SIG-M5 treated with dmso at 0.1 percent for 504 hours (cell line): ENCODE data around the gene GAB2.

Source experiments
- DNase-seq: peaks from one replicate; lab custom pipeline; 2025; ENCODE audit not compliant: unreplicated experiment; lab: John Stamatoyannopoulos, UW

GAB2 gene

DNA sequence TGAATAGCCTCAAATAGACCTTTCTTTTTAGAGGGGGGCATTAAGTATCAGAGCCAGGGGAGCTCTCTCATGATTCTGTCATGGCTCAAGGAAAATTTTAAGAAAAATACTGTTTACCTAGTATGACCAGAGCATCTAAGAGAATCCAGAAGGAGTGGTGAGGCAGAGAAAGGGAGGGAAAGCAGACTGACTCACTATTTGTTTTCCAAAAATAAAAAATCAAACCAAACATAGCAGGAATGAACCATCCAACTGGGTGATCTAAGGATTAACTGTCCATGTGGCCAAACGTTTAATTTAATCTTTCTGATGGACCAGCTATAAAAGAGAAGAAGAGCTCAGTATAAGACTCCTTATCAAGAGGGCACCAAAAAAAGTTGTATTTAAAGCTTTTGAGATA, 70.8 kb downstream of the GAB2 start:
- DNase-seq: no peak

DNA sequence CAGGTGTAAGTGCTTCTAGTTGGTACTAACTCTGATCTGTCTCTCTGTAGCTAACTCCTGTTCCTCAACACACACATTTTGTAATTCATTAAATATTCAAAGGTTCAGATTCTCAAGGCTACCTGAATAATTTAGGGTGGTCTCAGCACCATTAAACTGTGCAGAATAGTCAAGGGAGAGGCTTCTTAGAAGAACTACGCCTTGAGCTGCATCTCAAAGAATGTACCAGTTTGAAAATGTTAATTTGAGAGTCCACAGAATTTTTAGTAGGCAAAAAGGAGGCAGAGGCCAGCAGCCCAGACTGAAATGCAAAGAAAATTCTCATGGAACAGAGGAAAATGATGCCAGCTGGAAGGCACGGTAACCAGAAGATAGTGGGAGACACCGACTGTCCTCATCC, 72.2 kb downstream of the GAB2 start:
- no peak for DNase-seq

DNA sequence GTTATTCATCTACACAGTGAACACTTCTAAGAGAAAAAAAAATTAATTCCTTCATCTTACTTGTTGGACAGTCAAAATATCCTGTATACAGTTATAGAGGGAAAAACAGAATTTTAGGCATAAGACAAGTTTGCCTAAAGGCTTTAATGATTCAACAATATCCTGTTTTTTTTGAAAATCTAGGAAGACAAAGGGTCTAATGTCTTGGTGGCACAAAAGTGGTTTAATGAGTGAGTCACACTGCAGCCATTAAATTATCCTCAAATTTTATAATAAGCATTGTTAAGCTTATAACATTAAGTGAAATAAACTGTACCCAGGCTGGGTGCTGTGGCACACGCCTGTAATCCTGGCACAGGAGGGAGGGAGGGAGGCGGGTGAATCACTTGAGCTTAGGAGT, 72.9 kb downstream of the GAB2 start:
- no peak for DNase-seq

DNA sequence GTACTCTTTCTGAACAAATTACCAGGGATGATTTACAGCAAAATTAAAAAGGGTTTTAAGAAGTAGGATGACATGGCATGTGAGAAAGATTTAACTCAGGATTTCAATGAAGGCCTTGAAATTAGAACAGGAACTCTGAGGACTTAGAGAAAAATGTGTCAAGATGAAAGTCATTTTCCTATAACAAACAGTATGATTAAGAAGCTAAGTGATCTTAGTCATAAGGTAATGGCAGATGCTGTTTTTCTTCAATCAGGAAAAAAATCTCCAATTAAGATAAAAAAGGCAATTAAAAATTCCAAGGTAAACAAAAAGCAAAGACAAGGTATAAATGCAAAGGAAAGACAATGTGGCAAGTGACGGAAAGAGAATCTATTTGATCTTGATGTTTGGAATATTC, 73.5 kb downstream of the GAB2 start:
- no peak for DNase-seq

DNA sequence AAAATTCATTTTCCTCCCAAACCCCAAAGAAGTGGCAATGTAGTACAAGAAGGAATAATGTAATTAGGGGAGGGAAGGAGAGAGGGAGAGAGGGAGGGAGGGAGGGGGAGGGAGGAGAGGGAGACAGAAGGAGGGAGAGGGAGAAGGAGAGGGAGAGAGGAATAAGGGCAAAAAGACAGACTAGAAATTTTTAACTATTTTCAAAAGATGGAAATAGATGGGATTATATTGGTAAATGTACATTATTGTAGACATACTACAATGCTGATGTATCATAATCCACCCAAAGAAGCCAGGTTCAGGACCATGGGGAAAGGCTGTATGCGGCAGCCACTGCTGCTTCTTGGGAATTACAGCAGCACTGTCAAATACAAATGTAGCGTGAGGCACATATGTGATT, 74.3 kb downstream of the GAB2 start:
- no peak for DNase-seq

DNA sequence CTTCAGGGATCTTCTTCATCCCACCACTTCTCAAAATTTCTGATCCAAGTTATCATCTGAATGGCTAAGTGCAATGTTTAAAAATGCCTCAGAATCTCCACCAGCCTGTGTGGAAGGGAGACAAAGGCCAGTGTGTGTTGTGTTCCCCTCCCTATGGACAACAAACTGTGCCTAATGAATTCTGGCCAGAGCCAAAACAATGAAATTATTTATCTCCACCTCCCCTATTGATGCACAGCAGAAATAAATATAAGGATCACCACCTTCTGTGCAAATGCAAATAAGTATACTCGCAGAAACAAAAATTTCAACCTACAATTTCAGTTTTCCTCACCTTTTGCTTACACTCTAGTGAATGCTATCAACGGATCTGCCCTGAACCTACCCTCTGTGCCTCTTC, 75.8 kb downstream of the GAB2 start:
- no peak for DNase-seq

DNA sequence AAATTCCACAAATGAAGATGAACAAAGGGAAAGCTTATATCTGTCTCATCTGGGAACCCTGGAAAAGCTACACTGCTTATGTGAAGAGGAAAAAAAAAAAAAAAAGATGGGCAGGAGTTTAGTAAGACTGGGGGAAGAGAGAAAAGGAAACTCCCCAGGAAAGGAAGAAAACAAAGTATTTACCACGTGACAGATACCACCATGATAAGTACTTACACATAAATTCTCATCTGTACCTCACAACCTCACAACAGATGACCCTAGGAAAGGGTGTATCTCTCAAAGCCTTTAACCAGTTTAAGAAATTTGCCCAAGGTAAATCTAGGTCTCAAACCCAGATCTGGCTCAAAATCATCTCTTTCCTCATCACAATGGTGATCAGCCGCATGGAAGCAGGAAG, 77.1 kb downstream of the GAB2 start:
- DNase-seq: no peak

DNA sequence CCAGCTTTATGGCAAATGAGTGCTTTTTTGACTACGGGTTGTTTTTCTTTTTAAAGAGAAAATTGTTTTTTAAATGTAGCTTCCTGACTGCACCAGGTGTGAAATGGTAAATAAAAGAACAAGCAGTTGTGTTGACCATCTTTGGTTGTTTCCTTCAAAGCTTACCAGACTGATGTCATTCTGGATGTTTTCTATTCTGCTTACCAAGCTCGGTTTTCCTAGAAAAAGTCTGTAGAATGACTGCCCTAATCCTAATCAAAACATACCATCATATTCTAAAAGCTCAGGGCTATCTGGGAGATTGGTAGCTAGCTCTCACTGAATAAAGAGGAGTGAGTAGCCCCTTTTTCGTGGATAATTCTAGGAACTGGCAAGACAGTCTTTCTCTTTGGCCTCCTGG, 77.7 kb downstream of the GAB2 start:
- no peak for DNase-seq

DNA sequence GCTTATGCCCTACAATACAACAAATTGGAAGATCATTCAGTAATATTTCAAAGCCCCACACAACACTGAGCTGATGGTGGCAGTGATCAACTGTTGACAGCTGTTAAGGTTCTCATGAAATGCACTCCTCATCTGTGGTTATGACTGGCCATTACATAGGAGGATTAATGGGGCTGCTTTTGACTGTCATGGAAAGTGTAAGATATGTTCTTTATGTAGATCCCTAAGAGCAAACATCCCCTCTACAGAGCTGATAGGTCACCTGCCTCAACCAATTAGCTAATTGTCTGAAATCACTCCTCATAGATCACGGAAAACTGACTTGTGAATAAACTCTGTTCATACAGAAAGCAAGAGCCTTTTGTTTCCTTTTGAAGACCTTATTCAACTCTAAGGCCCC, 78.1 kb downstream of the GAB2 start:
- no peak for DNase-seq

DNA sequence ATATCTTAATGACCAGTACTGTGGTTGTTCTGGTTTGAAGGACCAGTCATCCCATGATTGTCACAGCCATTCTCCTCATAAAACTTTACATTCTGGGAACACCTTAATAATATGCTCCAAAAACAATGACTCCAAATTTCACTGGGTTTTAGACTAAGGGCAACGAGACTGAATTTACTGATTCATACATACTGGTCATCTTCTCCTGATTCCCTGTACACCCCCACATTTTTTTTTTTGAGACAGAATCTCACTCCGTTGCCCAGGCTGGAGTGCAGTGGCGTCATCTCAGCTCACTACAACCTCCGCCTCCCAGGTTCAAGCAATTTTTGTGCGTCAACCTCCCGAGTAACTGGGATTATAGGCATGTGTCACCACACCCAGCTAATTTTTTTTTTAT, 78.9 kb downstream of the GAB2 start:
- DNase-seq: no peak

DNA sequence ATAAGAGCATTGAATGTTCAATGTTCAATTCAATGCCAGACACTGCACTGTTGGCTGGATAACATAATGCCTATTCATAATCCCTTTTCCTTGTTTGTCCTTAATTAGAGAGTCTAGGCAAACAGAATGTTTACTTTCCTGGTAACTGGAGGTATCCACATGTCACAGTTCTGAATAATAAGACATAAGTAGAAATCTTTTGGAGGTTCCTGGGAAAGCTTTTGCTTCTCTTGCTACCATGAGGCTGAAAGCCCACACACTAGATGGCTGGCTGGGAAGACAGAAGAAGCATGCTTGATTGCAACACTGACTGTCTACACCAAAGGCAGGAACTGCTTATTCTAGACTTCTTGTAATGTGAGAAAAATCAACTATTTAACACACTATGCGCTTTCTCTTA, 79.5 kb downstream of the GAB2 start:
- peak; percentile 31 for DNase-seq

DNA sequence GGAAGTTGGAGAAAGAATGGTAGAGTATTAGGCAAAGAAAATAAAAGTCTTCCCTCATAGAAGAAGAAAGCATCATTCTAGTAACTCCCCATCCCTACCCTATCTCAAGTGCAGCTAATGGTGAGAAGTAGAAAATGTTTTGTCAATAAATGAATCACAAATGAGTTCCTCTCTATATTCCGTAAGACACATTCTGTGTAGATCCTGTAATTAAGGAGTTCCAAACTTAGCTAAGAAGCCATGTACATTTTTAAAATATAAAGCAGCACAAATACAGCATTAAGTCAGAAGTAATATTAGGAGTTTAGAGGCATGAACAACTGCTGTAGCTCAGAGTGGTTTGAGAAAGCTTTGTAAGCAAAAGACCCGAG, 80.1 kb downstream of the GAB2 start:
- no peak for DNase-seq

DNA sequence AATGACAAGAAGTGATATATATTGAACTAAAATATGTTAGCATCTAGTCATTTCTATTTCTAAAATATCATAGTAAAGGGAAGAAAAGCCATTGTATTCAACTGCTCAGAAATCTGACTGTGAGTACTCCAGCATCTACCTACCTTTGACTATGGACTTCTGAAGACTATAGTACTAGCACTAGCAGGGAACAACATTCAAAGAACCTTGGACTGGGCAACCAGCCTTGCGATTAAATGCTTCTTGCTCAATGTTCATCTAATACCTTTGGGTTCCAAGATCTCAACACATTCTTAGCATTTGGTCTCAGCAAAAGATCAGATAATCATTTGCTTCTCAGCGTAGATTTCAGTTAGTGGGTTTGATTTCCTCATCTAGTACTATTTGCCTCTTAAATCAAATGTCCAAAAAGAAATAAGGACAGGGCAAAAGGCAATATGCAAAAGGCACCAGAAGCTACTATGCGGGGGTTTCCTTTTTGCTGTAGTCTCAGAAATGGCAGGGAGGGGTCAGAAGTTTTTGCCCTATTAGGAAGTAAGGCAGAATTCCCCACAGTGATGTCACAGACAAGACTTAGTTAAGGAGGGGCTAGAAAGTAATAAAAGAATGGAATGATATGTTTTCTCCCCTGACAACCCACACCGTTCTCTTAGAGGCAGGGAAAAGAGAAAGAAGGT, 80.6 kb downstream of the GAB2 start:
- DNase-seq: no peak

DNA sequence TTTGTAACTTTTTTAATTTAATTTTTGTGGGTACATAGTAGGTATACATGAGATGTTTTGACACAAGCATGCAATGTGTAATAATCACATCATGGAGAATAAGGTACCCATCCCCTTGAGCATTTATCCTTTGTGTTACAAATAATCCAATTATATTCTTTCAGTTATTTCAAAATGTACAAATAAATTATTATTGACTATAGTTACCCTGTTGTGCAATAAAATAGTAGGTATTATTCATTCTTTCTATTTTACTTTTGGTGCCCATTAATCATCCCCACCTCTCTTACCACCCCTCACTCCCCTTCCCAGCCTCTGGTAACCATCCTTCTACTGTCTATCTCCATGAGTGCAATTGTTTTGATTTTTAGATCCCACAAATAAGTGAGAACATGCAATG, 83.5 kb downstream of the GAB2 start:
- no peak for DNase-seq

DNA sequence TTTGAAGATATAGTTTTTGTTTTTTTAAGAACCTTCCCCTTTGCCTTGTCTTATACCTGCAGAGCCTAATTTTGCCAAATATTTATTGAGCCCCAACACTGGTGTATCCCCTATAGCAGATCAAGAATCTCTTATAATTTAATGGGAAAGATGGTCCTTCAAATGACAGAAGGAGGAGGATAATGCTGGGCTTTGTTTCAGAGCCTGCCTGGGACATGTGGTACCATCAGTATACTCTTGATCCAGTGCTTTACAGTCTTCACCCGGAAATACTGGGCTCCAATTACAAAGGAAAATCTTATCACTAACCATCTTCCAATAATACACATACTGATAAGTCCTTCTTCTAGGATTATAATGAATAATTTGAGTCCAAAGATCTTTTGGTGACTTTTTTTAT, 84.7 kb downstream of the GAB2 start:
- DNase-seq: no peak

DNA sequence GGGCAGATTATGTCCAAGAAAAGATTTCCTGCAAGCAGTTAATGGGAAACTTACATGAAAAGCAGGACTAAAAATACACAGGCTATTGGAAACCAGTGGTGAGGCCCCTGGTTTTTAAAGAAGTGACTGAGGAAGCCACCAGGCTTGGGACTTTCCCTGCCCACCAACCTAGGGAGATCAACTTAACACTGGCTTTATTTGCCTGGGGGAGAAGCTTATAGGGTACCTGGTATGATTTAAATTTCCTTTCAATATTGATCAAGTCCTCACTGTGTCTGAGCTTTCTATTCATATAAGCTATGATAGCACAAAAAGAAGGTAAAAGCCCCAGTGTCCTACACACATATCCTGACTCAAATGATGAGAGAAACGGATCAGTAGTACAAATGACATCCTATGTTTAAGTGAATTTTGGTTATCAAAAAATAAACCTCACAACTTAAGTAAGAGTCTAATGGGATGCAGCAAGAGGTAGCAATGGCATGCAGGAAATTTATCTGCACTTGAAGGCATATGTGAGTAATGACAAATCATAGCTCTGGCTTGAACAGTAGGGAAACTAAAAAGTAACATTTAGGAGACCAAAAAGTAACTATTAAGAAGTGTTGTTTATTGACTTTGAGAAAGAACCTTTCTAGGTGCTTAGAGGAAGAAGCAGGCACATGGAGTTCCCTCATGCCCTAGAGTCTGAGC, 85.3 kb downstream of the GAB2 start:
- no peak for DNase-seq

DNA sequence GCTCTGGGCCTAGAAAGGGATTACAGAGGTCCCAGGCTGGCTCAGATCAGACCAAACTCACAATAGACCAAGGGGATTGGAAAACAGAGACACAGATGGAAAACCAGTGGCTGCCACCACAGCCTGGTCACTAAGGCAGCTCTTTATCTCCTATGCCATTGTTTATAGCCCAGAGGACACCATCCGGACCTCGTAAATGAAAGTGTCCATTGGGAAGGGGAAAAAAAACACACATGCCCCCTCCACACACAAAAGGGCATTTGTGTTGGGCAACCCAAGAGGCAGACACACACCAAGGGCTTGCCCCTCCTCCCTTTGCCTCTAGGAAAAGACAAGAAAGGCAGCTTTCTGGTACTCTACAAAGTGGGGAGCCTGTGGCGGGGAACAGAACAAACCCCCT, 85.9 kb downstream of the GAB2 start:
- no peak for DNase-seq

DNA sequence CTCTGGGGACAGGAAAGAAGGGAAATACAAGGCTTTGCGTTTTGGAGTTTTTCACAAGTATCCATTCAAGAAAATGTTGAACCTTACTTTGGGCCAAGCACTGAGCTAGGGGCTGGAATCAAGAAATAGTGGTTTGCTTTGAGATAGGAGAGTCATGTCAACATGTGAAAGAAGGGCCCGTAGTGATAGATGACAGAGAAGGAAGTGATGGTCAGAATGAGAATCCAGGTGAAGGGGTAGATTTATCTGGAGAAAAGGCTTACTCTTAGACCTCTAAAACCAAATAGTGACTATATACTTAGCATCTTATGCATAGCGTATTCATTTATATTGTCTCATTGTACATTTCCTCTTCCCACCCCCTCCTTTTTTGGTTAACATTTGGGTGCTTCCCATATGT, 87.3 kb downstream of the GAB2 start:
- DNase-seq: no peak

DNA sequence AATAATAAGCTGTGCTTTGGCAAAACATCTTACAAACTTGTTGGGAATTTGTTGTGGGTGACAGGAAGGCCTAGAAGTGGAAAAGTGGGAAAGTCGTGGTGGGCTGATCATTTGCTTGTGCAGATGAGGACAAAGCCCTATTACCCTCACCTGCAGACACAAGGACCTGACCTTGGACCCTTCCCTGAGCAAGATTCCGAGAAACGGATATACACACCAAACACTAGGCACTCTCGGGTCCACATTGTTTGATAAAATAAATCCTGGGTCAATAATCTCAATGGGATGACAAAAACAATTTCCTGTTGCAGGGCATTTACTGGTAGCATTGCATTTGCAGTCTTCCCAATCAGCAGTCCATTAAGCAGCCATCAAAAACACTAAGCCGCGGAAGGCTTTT, 89.7 kb downstream of the GAB2 start:
- DNase-seq: no peak

DNA sequence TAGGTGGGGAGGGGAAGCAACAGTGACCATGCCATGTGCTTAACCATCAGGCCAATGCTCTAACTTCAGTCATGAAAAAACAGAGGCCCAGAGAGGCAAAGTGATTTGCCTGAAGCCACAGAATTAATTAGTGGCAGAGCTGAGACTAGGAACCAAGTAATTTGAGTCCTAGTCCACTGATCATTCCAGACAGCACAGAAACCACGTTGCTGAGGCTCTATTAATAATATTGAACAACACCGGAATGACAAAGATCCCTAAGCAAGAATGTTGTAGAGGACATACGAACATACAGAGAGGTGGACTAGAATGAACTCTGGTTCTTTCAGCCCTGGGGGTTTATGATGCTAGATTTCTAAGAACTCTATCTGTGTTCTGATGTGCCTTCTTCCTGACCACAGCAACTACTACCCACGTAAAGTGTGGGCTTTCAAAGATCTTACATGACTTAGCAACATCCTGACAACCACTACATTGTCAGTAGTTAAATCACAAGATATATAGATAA, 92.3 kb downstream of the GAB2 start:
- no peak for DNase-seq

DNA sequence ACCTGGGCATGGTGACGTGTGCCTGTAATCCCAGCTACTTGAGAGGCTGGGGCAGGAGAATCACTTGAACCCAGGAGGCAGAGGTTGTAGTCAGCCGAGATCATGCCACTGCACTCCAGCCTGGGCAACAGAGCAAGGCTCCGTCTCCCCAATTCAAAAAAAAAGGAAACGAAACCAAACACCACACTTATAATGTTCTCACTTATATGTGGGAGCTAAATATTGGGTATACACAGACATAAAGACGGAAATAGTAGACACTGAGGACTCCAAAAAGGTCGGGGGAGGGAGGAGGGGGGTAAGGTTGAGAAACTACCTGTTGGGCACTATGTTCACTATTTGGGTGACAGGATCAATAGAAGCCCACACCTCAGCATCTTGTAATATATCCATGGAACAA, 94.3 kb downstream of the GAB2 start:
- DNase-seq: no peak

DNA sequence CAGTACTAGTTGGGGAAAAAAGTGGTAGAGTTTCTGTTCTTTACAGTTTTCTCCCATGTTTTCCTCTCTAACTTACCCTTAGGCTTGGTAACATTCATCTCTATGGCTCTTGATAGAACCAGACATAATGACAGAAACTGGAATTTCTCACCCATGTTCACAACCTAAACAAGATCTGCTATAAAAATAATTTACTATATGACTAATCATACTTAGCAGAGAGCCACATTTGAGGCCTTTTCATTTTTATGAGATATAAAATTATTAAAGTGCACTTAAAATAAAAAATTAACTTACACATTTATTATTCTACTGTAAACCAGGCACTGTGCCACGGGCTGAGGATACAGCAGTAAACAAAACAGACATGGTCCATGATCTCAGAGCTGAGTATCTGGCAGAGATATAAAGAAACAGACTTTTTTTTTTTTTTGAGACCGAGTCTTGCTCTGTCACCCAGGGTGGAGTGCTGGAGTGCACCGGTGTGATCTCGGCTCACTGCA, 98.1 kb downstream of the GAB2 start:
- no peak for DNase-seq
